ENCODE results near the gene RAB21. TPM values are rescaled to one million over a fixed set of nuclear protein-coding genes. Genes with fewer than 3 reads are reported as not detected.

Gene RAB21
- total and polyA plus RNA-seq, 11 donors: 25.3 to 236 (median 193) TPM

GRCh38 chr12:71840231-71840847 is 85.7 kb downstream of the RAB21 start:
- TF ChIP-seq CTCF (IDR thresholded peaks at IDR 0.05): no peak
- no peak for TF ChIP-seq POLR2A (IDR thresholded peaks at IDR 0.05)
- peak in 3 of 4 donors; percentile 5 to 51 (median 14) for ATAC-seq
- H3K27ac ChIP-seq: peak overlapping the region; percentile 83 to 99 (median 91)
- peak overlapping the region; percentile 53 to 94 (median 74) for H3K4me3 ChIP-seq
- H3K36me3 ChIP-seq: peaks cover 0 to 15% (median 0%) of the 10 kb centered on the region in 9 donors
- intact Hi-C loops (cut with DNase I): loop anchor here in 3 of 10 donors (5.0 to 10.0 kb wide), 3 partner anchors 56 to 176 kb away; partner anchors contain the start of genes THAP2 (in 1 of the 3) and ZFC3H1 (in 1 of the 3)
- no peak for DNase-seq
- peaks cover 2 to 50% (median 34%) of the 10 kb centered on the region in 12 donors for H3K4me1 ChIP-seq
- WGBS, 4 donors: 1 to 2% (median 2%) methylated on average over 20 of the region's 20 CpGs
- no peaks in the 10 kb centered on the region for H3K27me3 ChIP-seq
- H3K9me3 ChIP-seq: no peaks in the 10 kb centered on the region

DNA sequence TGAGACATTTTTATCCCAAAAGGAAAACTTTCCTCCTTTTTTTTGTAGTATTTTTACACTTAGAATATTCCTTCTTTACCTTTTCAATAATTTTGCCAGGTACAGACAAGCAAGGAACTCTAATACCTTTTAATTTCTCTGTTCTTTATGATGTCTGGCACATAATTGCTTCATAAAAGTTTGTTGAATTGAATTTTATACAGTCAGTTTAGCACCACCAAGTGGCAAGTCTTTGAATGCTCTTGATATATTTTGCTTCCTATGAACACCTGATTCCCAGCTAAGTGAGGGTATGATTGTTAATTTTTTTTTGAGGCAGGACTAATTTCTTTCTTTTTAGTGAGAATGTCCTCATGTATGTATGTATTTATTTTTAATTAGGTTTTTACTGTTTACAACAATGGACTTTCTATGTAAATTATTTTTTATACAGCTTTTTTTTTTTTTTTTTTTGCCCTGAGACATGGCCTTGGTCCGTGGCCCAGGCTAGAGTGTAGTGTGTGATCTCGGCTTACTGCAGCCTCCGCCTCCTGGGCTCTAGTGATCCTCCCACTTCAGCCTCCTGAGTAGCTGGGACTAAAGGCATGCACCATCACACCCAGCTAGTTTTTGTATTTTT is 91.8 kb downstream of the RAB21 start:
- H3K4me1 ChIP-seq: peaks cover 0 to 70% (median 49%) of the 10 kb centered on the region in 12 donors
- H3K4me3 ChIP-seq: no peak overlapping the region
- peaks cover 0 to 22% (median 0%) of the 10 kb centered on the region in 9 donors for H3K36me3 ChIP-seq
- WGBS, 4 donors: 75 to 84% (median 77%) methylated on average over 3 of the region's 3 CpGs
- intact Hi-C loops (cut with DNase I): loop anchor here in 5 of 10 donors (2.0 to 10.0 kb wide), 4 partner anchors 62 to 182 kb away; partner anchors contain the start of genes THAP2 (in 1 of the 5) and ZFC3H1 (in 1 of the 5)
- no peaks in the 10 kb centered on the region for H3K9me3 ChIP-seq
- ATAC-seq (peak in 2 of 4 donors; percentile 38 to 49), DNase-seq (no peak)
- TF ChIP-seq POLR2A (IDR thresholded peaks at IDR 0.05): no peak
- TF ChIP-seq CTCF (IDR thresholded peaks at IDR 0.05): peak; percentile 18 to 66 (median 46)
- H3K27ac ChIP-seq: peak overlapping the region in 1 of 12 donors; percentile 3
- H3K27me3 ChIP-seq: no peaks in the 10 kb centered on the region

DNA sequence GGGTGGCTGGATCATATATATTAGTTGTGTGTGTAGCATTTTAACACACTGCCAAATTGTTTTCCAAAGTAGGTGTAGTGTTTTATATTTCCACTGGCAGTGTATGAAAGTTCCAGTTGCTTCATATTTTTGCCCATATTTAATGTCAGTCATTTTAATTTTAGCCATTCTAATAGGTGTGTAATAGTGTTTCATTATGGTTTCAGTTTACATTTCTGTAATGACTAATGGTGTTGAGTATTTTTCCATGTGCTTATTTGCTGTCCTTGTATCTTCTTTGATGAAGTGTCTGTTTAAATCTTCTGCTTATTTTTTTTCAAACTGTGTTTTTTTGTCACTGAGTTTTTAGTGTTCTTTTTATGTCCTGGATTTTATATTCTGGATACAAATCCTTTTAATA is 93.5 kb downstream of the RAB21 start:
- TF ChIP-seq POLR2A (IDR thresholded peaks at IDR 0.05): no peak
- TF ChIP-seq CTCF (IDR thresholded peaks at IDR 0.05): no peak
- no peak for ATAC-seq
- Histone ChIP-seq H3K4me1 (peaks cover 0 to 59% (median 36%) of the 10 kb centered on the region in 12 donors), H3K27me3 (no peaks in the 10 kb centered on the region), H3K4me3 (no peak overlapping the region), H3K36me3 (peaks cover 0 to 22% (median 0%) of the 10 kb centered on the region in 9 donors), H3K27ac (peak overlapping the region in 2 of 12 donors; percentile 18 to 19), H3K9me3 (peaks cover 0 to 11% (median 0%) of the 10 kb centered on the region in 12 donors)
- no peak for DNase-seq
- intact Hi-C loops (cut with DNase I): loop anchor here in 4 of 10 donors (5.0 to 10.0 kb wide), 3 partner anchors 63 to 183 kb away; partner anchors contain the start of genes THAP2 (in 1 of the 4) and ZFC3H1 (in 1 of the 4)
